Measurements from ENCODE around the gene ZNF358.

DNA sequence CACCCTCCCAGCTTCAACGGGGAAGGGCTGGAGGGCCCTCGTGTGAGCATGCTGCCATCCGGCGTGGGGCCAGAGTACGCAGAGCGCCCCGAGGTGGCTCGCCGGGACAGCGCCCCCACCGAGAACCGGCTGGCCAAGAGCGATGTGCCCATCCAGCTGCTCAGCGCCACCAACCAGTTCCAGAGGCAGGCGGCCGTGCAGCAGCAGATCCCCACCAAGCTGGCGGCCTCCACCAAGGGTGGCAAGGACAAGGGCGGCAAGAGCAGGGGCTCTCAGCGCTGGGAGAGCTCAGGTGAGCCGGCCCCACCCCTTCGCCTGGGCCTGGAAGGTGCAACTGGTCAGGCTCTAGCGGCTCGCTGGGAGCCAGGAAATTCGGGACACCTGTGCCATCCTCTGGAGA, 47.1 kb upstream of the ZNF358 start:
- TF ChIP-seq, protein P1, sequence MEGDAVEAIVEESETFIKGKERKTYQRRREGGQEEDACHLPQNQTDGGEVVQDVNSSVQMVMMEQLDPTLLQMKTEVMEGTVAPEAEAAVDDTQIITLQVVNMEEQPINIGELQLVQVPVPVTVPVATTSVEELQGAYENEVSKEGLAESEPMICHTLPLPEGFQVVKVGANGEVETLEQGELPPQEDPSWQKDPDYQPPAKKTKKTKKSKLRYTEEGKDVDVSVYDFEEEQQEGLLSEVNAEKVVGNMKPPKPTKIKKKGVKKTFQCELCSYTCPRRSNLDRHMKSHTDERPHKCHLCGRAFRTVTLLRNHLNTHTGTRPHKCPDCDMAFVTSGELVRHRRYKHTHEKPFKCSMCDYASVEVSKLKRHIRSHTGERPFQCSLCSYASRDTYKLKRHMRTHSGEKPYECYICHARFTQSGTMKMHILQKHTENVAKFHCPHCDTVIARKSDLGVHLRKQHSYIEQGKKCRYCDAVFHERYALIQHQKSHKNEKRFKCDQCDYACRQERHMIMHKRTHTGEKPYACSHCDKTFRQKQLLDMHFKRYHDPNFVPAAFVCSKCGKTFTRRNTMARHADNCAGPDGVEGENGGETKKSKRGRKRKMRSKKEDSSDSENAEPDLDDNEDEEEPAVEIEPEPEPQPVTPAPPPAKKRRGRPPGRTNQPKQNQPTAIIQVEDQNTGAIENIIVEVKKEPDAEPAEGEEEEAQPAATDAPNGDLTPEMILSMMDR (IDR thresholded peaks at IDR 0.05; ENCODE audit: extremely low read depth in 1 of 2, insufficient read depth in 1 of 2, low read depth in 1 of 2, low read length in 2 of 2) = no peak
- TF ChIP-seq POLR2A (IDR thresholded peaks at IDR 0.05; ENCODE audit: low read depth, low read length) (no peak), MYC (IDR thresholded peaks at IDR 0.05; ENCODE audit: low read depth, low read length) (no peak), EZH2 (IDR thresholded peaks at IDR 0.05; ENCODE audit: borderline replicate concordance, low read depth, low read length, severe bottlenecking) (no peak)
